Left renal cortex interstitium (tissue), 4 donors: ENCODE data around the gene KCNE3. TPM values are rescaled to one million over a fixed set of nuclear protein-coding genes. Genes with fewer than 3 reads are reported as not detected.

ENCODE experiments used
- DNase-seq, 4 donors: peaks; one replicate each; pipeline ENCODE4 v3.0.0-alpha.2; 2013; ENCODE audit warnings: low read depth in 4 of 4, low spot score in 2 of 4, missing footprints in 1 of 4
- polyA plus RNA-seq, 4 donors: library from polyadenylated mRNA; unstranded; fragments of 120-200 nt; gene quantifications; one replicate each; pipeline ENCODE4 v1.2.1, GENCODE V29; 2013; ENCODE audit not compliant: insufficient read length in 4 of 4

Gene KCNE3, protein sequence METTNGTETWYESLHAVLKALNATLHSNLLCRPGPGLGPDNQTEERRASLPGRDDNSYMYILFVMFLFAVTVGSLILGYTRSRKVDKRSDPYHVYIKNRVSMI
- 10 to 100 TPM; 26.9 to 32.4 (median 28.4) TPM for polyA plus RNA-seq

DNA sequence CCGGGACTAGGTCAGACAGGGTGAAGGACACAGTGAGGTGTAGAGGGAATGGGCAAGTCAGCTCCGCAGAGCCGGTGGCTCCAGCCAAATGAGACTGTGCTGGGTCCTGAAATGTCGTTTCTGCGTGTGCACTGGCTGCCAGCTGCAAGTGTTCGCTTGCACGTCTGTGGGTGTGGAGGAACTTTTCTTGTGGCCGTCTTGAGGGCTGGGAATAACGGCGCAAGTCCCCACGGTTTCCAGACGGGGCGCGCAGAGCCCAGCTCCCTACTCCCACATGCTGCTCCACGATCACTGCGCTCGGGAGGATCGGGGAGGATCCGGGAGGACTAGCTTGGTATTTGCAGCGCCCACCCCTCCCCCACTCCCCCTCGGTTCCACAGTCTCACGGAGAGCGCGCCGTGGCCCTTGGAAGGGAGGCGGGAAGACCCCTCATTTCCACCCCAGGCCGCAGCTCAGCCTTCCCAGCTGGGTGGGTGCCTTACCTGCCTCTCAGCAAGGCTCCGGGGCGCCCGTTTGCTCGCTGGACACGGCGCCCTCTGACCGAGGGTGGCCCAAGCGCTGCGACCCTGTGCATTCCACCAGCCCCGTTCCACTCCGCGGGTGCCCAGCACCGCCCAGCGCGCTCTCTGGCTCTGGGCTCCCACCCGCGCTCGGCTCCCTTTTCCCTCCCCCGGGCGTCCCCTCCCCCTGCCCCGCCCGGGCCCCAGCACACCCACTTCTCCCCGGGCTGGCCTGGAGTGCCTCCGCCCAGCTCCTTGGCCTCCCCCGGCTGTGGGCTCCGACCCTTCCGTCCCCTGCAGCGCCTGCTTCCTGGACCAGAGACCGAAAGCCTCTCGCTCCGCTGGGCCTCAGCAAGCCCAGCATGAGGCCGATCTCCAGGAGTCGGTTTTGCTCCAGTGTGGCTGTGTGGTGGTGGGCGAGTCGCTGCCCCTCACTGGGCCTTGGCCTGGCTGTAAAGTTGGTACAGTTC lies at the start of gene KCNE3:
TSS of gene KCNE3 (minus strand) at position 634 of the 970 bp plus-strand sequence. CDS start 9,986 bp downstream, outside the sequence.
- DNase-seq, result peak in 1 of 4 donors; percentile 37

DNA sequence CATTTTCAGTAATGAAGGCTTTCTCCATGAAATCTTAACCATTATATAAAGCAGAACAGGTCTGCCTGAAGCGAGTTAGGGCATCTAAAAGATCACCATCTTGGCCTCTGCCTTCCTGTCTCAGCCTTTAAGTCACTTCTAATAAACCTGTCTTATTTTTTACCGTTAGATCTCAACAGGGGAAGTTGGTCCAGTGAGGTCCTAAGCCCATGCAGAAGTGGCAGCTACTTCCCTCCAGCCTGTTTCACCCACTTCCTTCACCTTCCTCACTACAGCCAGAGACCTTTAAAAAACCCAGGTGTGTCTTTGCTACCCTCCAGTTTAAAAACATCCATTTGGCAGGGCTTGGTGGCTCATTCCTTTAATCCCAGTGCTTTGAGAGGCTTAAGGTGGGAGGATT lies 40.2 kb upstream of the KCNE3 start:
- DNase-seq, result no peak

DNA sequence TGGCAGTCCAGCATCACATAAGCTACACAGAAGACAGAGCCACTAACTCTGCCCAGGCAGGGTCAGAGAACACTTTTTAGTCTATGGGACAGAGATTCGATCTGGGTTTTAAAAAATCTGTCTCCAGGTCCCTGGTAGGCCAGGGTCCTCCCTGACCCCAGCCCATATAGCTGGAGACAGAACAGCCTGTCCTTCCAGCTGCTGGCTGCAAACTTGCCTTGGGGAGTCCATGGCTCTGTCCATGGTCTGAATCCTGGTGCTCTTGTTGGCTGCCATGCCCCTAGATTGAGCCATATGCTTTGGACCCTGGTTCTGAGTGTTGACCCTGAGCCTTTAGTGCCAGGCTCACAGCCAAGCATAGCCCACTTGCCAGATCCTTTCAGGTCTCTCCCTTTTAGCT lies 39.5 kb upstream of the KCNE3 start:
- no peak for DNase-seq

DNA sequence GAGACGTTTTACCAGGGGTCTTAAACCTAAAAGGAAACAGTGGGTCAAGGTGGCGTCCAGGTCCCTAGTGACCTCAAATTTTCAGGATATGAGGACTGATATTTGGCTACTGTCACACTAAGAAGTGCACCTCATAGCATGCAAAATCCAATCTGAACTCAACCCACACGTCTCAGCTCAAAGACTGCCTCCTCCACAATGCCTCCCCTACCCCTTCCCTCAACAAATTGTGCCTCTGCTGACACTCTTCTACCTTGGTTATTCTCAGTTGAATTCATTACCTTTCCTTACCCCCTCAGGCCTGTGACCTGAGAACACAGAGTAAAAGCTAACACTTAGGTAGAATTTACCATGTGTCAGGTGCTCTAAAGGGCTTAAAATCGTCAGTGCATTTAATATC lies 38.6 kb upstream of the KCNE3 start:
- no peak for DNase-seq

DNA sequence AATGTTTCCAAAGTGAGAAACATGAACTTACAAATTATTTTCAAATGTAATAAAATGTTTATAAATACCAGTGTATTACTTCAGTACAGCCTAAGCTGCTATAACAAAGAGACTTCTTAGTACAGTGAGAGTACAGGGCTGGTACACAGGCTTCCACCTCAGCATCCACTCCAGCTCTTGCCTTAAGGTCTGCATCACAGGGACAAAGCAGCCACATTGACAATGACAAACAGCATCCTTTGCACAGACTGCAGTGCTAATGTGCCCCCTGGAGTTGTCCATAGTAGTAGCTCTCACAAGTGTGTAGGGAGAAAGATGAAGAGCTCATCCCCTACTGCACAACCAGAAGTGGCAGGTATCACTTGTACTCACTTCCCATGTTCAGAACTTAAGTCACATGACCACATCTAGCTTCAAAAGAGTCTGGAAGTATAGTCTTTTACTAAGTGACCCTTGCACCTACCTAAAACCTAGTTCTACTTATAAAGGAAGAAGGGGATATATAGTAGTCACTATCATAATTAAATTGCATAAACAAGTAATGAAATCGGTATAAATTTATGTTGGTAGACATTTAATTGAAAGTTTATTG lies 36.8 kb upstream of the KCNE3 start:
- DNase-seq, result no peak

DNA sequence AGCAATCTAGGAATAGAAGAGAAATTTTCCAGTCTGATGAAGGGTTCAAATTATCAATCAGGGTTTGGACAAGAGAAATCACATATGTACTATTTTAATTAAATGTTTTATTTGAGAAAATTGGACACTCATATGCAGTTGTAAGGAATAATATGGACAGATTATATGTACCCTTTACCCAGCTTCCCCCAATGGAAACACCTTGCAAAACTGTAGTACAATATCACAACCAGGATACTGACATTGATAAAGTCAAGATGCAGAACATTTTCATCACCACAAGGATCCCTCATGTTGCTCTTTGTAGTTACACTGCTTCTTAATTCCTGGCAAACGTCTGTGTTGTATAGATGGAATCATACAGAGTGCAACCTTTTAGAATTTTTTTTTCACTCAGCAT lies 27.6 kb upstream of the KCNE3 start:
- DNase-seq, result no peak

DNA sequence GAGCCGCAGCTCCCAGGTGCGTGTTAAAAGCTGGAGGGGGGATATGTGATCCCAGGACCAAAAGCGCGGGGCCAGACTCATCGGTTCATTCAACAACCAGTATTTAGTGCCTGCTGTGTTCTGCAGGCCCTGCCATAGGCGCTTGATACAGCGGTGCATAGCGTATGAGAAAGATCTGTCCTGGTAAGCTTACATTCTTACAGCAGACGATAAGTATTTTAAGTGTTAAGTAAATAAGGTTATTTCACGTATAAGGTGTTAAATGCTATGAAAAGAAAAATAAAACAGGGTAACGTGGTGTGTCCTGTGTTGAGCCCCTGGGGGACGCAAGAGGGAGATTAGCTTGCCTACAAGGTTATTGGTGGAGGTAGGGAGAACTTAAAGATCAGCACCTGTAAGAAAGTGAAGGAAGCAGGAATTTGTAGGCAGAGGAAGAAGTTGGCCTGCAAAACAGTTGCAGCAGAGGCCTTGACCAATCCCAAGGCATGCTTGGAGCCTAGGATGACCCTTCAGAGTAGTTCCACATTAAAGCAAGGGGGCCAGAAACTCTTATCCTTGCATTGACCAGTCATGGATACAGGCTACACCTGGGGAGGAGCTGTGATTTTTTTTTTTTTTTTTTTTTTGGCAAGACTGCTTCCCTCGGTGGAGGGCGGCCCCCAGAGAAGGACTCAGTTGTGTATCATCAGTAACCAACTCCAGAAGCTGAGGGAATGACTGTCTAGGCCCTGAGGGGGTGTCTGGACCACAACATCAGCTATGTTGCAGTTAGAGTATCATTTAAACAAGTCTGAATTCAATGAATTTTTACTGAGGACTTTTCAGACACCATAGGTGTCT lies 26.7 kb upstream of the KCNE3 start:
- DNase-seq, result peak in 2 of 4 donors; percentile 54 to 55

DNA sequence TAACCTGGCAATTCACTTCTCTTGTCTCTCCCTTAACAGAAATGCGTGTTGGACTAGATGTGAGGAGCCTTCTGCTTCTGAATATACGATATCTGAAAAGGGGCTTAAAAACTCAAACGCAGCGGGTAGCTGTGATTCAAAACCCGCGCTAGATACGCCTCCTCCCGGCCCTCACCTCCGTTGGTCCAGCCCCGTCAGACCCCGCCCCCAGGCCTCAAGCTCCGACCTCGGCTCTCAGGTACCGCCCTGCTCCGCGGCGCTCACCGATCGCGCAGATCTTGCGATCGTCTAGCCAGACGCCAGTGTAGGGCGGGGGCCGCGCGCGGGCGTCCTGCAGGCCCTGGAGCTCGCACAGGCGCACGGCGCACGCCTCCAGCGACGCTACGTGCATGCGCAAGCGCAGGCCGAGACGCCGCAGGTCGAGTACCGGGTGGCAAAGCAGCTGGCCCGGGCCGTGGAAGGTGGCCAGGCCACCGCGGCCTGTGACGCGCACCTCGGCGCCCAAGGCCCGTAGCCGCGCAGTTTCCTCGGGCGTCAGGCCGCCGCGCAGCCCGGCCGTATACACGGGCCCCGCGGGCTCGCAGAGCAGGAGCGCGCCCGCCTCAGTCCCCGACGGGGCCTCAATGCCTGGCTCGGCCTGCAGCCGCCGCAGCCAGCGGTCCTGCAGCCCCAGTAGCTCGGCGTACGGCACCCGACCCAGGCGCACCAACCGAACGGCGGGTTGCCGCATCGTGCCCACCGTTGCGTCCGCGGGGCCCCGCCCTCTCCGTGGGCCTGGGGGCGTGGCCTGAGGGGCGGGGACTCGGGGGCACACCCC lies 25.8 kb upstream of the KCNE3 start, which contains the start of gene LIPT2:
TSS of gene LIPT2 (minus strand) at position 751 of the 817 bp plus-strand sequence. CDS start at position 730, 21 bp downstream.
- DNase-seq, result peak; percentile 82 to 95 (median 88)

DNA sequence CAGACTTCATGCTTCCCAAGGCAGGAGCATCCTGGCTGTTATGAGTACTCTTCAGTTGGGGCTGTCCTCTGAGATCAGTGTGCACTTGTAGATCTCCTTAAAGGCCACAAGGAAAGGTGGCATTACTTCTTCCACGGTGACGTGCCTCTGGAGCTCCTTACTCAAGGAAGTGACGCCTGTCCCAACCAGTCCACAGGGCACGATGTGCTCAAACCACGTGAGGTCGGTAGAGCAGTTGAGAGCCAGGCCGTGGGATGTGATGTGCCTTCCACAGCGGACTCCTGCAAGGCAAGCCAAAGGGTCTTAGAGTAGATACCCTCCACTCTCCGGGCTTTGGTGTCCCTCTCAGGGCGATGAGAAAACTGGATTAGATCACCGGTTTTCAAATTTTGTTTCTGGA lies 24.7 kb upstream of the KCNE3 start:
- no peak for DNase-seq

DNA sequence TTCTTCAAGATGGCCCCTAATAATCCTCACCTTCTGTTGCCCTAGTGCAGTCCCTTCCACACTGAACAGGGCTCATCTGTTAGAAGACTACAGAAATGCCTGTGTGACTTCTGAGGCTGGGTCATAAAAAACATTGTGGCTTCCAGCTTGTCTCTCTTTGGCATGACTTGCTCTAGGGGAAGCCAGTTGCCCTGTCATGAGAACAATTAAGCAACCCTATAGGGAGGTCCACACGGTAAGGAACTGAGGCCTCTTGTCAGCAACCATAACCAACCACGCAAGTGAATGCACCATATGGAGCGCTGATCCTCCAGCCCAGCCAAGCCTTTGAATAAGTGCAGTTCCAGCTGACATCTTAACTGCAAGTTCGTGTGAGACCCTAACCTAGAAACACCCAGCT lies 23.6 kb upstream of the KCNE3 start:
- DNase-seq, result no peak

DNA sequence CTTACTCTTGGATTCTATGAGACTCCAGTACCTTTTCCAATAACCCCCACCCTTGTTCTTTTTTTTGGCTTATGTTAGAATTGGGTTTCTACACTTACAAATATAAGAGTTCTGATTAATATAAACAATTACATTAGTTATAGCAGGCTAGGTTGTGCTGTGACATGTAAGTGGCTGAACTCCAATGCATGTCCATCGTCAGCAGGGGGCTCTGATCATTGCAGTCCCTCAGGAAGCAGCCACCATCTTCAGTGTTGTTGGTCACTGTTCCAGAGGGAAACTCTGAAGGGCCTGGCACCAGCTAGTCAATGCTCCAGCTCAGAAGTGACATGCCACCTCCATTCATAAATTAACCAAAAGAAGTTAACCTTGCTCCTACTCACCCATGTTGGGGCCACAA lies 20.5 kb upstream of the KCNE3 start:
- no peak for DNase-seq

DNA sequence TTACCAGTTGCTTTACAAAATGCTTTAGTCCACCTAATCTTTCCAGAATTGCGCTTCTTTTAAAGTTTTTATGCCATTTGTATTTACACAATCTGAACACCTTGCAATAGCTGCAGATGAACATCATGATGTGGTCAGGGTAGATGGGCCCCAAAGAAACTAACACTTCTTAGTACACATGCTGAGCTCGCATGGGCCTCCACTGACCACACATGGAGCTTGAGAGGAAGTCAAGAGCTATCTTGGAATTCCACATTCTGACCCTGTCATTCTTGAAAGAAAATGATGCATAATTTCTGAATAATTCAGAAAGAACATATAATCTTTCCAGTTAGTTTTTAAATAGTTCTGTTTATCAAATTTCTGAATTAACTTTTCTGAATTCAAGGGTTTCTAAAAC lies 18.5 kb upstream of the KCNE3 start:
- DNase-seq, result no peak

DNA sequence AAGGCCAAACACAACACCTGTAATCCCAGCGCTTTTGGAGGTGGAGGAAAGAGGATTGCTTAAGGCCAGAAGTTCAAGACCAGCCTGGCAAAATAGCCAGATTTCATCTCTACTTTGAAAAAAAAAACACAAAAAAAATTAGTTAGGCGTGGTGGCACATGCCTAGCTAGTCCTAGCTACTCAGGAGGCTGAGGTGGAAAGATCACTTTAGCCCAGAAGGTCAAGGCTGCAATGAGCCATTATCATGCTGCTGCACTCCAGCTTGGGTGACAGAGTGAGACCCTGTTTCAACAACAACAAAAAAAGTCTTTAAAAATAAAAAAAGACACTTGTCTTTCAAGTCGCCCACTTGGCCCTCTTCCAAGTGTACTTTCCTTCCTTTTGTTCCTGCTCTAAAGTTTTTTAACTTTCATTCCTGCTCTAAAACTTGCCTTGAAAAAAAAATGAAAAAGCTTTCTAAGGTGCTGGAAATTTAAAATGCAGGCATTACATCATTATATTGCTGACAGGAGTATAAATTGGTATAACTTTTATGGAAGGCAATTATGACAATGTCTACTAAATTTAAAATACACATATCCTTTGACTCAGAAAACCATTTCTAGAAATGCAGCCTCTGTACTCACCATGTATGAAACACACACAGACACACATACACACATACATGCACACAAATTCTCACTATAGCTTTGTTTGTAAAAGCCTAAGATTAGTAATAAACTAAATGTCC lies 13.5 kb upstream of the KCNE3 start:
- DNase-seq, result no peak

DNA sequence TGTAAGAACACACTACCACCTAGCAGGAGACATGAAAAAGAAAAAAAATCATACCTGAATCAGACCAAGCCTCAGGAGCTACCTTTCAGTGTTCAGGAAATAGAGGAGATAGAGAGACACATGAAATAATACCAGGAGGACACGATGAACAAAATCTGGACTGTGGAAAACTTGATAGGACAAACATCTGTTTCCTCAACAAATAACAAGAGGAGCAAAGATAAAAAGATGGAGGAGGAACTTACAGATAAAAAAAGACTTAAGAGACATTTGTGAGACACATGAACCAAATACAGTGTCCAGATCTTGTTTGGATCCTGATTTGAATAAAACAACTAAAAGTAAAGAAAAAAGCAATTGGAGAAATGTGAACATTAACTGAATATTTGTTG lies 12.4 kb upstream of the KCNE3 start:
- DNase-seq, result no peak

DNA sequence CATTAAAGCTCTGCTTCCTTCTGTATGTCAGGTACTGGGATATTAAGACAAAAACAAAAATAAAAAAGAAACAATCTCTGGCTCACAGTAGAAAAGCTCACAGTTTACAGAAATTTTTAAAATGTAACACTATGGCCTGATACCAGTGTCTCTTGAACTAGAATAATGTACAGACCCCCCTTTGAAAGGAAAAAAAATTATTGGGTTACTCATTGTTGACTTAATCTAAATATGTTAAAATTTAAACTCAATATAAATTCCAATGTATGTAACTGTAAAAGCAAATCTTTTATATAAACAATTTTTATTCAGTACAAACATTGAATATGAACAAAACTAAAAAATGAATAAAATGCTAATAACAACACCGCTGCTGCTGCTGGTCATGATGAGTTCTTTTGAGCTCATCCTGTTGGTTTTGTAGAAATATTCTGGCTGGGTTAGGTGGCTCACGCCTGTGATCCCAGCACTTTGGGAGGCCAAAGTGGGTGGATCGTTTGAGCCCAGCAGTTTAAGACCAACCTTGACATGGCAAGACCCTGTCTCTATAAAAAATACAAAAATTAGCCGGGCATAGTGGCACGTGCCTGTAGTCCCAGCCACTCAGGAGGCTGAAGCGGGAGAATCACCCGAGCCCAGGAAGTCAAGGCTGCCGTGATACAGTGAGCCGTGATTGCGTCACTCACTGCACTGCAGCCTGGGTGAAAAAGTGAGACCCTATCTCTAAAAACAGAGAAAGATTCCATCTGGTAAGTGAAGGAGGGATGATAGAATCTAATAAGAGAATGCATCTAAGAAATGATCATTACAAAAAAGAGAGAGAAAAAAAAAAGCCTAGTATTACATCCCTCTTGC lies 11.8 kb upstream of the KCNE3 start:
- no peak for DNase-seq

DNA sequence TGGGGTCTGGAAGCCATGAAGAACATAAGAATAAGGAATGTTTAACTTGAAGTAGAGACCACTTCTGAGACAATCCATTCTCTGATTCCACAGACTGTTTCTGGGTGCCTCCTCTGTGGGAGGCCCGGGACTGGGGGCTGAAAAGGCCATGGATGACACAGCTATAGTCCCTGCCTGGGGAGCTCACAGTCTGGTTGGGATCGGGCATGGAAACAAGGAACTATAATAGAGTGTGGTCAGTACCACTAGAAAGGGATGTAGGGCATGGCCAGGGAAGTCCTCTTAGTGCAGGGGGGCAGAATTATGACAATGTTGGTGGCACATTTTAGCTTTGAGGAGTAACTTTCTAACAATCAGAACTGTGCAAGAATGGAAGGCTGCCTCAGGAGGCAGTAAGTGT lies 9.2 kb upstream of the KCNE3 start:
- no peak for DNase-seq

DNA sequence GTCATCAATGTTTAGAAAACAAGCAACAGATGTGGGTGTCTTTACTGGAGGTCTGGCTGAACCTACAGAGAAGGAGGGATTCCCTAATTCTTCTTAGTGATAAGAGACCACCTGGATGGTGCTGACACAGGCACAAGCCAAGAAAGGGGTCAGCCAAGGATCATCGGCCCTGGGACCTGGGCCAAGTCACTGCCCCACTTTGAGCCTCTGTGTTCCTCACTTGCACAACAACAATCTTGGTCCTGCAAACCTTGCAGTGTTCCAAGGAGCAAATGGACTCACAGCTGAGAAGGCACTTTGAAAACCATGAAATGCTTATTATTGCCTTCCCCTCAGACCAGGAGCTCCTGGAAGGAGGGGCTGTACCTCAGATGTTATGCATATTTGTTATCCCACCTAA lies 7.0 kb upstream of the KCNE3 start:
- no peak for DNase-seq
